ENCODE measurements around the gene RHOBTB3.

GRCh38 chr5:95783661-95784060, 52.5 kb downstream of the RHOBTB3 start:
- TF ChIP-seq EZH2 (IDR thresholded peaks at IDR 0.05; ENCODE audit: borderline replicate concordance, low read depth, low read length, severe bottlenecking) (no peak), CTCF (IDR thresholded peaks at IDR 0.05; ENCODE audit: extremely low read depth in 1 of 2, insufficient read depth in 1 of 2, low read depth in 1 of 2, low read length in 2 of 2) (no peak), POLR2A (IDR thresholded peaks at IDR 0.05; ENCODE audit: low read depth, low read length) (no peak), POLR2AphosphoS5 (IDR thresholded peaks at IDR 0.05; ENCODE audit: insufficient read depth, low read depth, low read length) (no peak), MYC (IDR thresholded peaks at IDR 0.05; ENCODE audit: low read depth, low read length) (no peak), FOS (IDR thresholded peaks at IDR 0.05; ENCODE audit: borderline replicate concordance, insufficient read depth, low read length) (no peak)
- TF ChIP-seq, protein P1, sequence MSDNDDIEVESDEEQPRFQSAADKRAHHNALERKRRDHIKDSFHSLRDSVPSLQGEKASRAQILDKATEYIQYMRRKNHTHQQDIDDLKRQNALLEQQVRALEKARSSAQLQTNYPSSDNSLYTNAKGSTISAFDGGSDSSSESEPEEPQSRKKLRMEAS (IDR thresholded peaks at IDR 0.05; ENCODE audit: insufficient read depth, insufficient read length) = no peak

Data from endothelial cell of umbilical vein (primary cell).